H1 (cell line): ENCODE data around the gene TECPR2. TPM values are rescaled to one million over a fixed set of nuclear protein-coding genes. Genes with fewer than 3 reads are reported as not detected.

ENCODE experiments used
- CTCF ChIA-PET: fragments of 300-600 bp; sonication (Branson Sonifier 250); formaldehyde crosslinking; loops from one replicate; lab custom pipeline; 2021; ENCODE audit not compliant: partially characterized antibody; lab: Charles Lee
- POLR2A ChIA-PET: fragments of 300-600 bp; sonication (Branson Sonifier 250); formaldehyde crosslinking; loops from one replicate; lab custom pipeline; 2021; ENCODE audit warnings: inconsistent platforms; ENCODE audit not compliant: partially characterized antibody; lab: Charles Lee
- DNase-seq, 2 experiments: peaks; one replicate each; pipeline versions ENCODE4 v3.0.0 to v3.0.0-alpha.2; 2010 to 2022; ENCODE audit warnings: low spot score in 2 of 2, low read depth in 1 of 2, mixed read lengths in 1 of 2
- FAIRE-seq: peaks from 2 replicates; lab custom pipeline; 2011; peaks lifted over from hg19 to GRCh38; lab: Jason Lieb, UNC
- H2AFZ ChIP-seq: 2 replicates; pipeline ENCODE4 v1.8.1; 2012; ENCODE audit warnings: low read length, inconsistent platforms
- H2AK5ac ChIP-seq: 2 replicates; pipeline ENCODE4 v1.6.1; 2013; ENCODE audit warnings: low read depth, low read length
- H2BK120ac ChIP-seq: replicated peaks from 2 replicates; pipeline ENCODE3; 2013; ENCODE audit warnings: low read depth, low read length, inconsistent platforms
- H2BK12ac ChIP-seq: 2 replicates; pipeline ENCODE4 v1.6.1; 2013; ENCODE audit warnings: low read depth, low read length
- H2BK15ac ChIP-seq: 2 replicates; pipeline ENCODE4 v1.6.1; 2013; ENCODE audit warnings: low read length
- H2BK20ac ChIP-seq: 2 replicates; pipeline ENCODE4 v1.6.1; 2013; ENCODE audit warnings: low read length
- H2BK5ac ChIP-seq: 2 replicates; pipeline ENCODE4 v1.6.1; 2013; ENCODE audit warnings: low read depth, low read length
- H3K14ac ChIP-seq: 2 replicates; pipeline ENCODE4 v1.6.1; 2013; ENCODE audit warnings: inconsistent platforms; ENCODE audit not compliant: insufficient read length
- H3K18ac ChIP-seq: 2 replicates; pipeline ENCODE4 v1.6.1; 2013; ENCODE audit warnings: low read length; ENCODE audit errors: extremely low read depth
- H3K23ac ChIP-seq: 2 replicates; pipeline ENCODE4 v1.6.1; 2013; ENCODE audit warnings: inconsistent platforms; ENCODE audit not compliant: insufficient read length
- H3K23me2 ChIP-seq: 2 replicates; pipeline ENCODE4 v1.6.1; 2013; ENCODE audit warnings: low read depth, low read length
- H3K27ac ChIP-seq: 2 replicates; pipeline ENCODE4 v1.6.1; 2011; ENCODE audit warnings: low read depth, low read length, inconsistent platforms
- H3K27me3 ChIP-seq, 4 experiments: replicated peaks in 1 of 4; 1 replicate in 1 of 4; 2 replicates in 3 of 4; pipeline versions ENCODE4 v1.6.1 to v1.8.1; 2011 to 2013; ENCODE audit warnings: low read length in 3 of 4, mild to moderate bottlenecking in 3 of 4, inconsistent platforms in 2 of 4, mixed read lengths in 2 of 4, moderate library complexity in 1 of 4; ENCODE audit not compliant: control insufficient read depth in 3 of 4, insufficient read depth in 3 of 4; ENCODE audit errors: extremely low read depth in 1 of 4
- H3K36me3 ChIP-seq, 4 experiments: 2 replicates each; pipeline versions ENCODE4 v1.6.1 to v1.8.1; 2011 to 2013; ENCODE audit warnings: mild to moderate bottlenecking in 4 of 4, low read length in 3 of 4, moderate library complexity in 2 of 4, control low read depth in 1 of 4, inconsistent platforms in 1 of 4; ENCODE audit not compliant: insufficient read depth in 4 of 4, control insufficient read depth in 2 of 4
- H3K4ac ChIP-seq: replicated peaks from 2 replicates; pipeline ENCODE3; 2013; ENCODE audit warnings: low read length, low read depth, mixed read lengths, inconsistent platforms; ENCODE audit not compliant: insufficient read length
- H3K4me1 ChIP-seq, 4 experiments: replicated peaks in 1 of 4; 1 replicate in 1 of 4; 2 replicates in 3 of 4; pipeline versions ENCODE4 v1.6.1 to v1.8.1; 2011 to 2013; ENCODE audit warnings: low read length in 3 of 4, inconsistent platforms in 2 of 4, mixed read lengths in 1 of 4; ENCODE audit not compliant: insufficient read depth in 4 of 4, control insufficient read depth in 3 of 4
- H3K4me2 ChIP-seq, 2 experiments: 2 replicates each; pipeline versions ENCODE4 v1.6.1 to v1.8.1; 2011 to 2013; ENCODE audit warnings: low read depth in 2 of 2, low read length in 2 of 2, control low read depth in 1 of 2, inconsistent platforms in 1 of 2, mild to moderate bottlenecking in 1 of 2; ENCODE audit not compliant: insufficient read depth in 1 of 2
- H3K4me3 ChIP-seq, 4 experiments: fragments of 200-600, 300-600 bp in 1 of 4; sonication (generic), shearing (Covaris generic), sonication (Bioruptor Twin) in 1 of 4; 2 replicates each; pipeline versions ENCODE4 v1.5.1 to v1.8.1; 2011 to 2016; ENCODE audit warnings: low read length in 4 of 4, low read depth in 3 of 4, control low read depth in 2 of 4, inconsistent platforms in 2 of 4, mild to moderate bottlenecking in 2 of 4, mixed read lengths in 1 of 4, moderate library complexity in 1 of 4; ENCODE audit not compliant: insufficient read depth in 2 of 4; ENCODE audit errors: extremely low read depth in 1 of 4
- H3K56ac ChIP-seq: replicated peaks from 2 replicates; pipeline ENCODE3; 2013; ENCODE audit warnings: low read depth, mild to moderate bottlenecking, mixed read lengths, low read length, inconsistent platforms; ENCODE audit not compliant: insufficient read length
- H3K79me1 ChIP-seq: 2 replicates; pipeline ENCODE4 v1.6.1; 2013; ENCODE audit warnings: low read depth, low read length, control low read depth
- H3K79me2 ChIP-seq, 2 experiments: 2 replicates each; pipeline versions ENCODE4 v1.6.1 to v1.8.1; 2012 to 2013; ENCODE audit warnings: low read length in 2 of 2, mild to moderate bottlenecking in 2 of 2, inconsistent platforms in 1 of 2; ENCODE audit not compliant: insufficient read depth in 2 of 2, control insufficient read depth in 1 of 2
- H3K9ac ChIP-seq, 4 experiments: replicated peaks in 1 of 4; 1 replicate in 1 of 4; 2 replicates in 3 of 4; pipeline versions ENCODE4 v1.6.1 to v1.8.1; 2011 to 2013; ENCODE audit warnings: low read depth in 3 of 4, low read length in 3 of 4, control low read depth in 2 of 4, mild to moderate bottlenecking in 2 of 4, moderate library complexity in 2 of 4, inconsistent platforms in 1 of 4; ENCODE audit errors: extremely low read depth in 1 of 4
- H3K9me3 ChIP-seq, 2 experiments: 2 replicates each; pipeline versions ENCODE4 v1.6.1 to v1.8.1; 2012 to 2013; ENCODE audit warnings: mild to moderate bottlenecking in 2 of 2, moderate library complexity in 2 of 2, control low read depth in 1 of 2, inconsistent platforms in 1 of 2, low read depth in 1 of 2, low read length in 1 of 2, mixed read lengths in 1 of 2; ENCODE audit not compliant: insufficient read depth in 2 of 2
- H4K20me1 ChIP-seq, 2 experiments: replicated peaks in 1 of 2; 2 replicates each; pipeline versions ENCODE3 to v1.8.1; 2011 to 2013; ENCODE audit warnings: inconsistent platforms in 2 of 2, low read length in 2 of 2, mild to moderate bottlenecking in 1 of 2; ENCODE audit not compliant: insufficient read depth in 2 of 2, control insufficient read depth in 1 of 2
- H4K5ac ChIP-seq: 2 replicates; pipeline ENCODE4 v1.6.1; 2013; ENCODE audit warnings: low read length, low read depth, mixed read lengths, inconsistent platforms; ENCODE audit not compliant: insufficient read length
- H4K8ac ChIP-seq: 2 replicates; pipeline ENCODE4 v1.8.0; 2013; ENCODE audit warnings: mild to moderate bottlenecking, moderate library complexity, low read length, inconsistent platforms; ENCODE audit not compliant: insufficient read depth; ENCODE audit errors: extremely low read depth
- H4K91ac ChIP-seq: replicated peaks from 2 replicates; pipeline ENCODE3; 2013; ENCODE audit warnings: low read length, mixed read lengths, inconsistent platforms; ENCODE audit not compliant: insufficient read length
- CTBP2 ChIP-seq: IDR thresholded peaks from 2 replicates; pipeline ENCODE4 v1.7.0; 2011; ENCODE audit warnings: borderline replicate concordance, mild to moderate bottlenecking, moderate library complexity, mixed read lengths, low read length; ENCODE audit not compliant: insufficient read depth, insufficient read length
- EGR1 ChIP-seq: IDR thresholded peaks from 2 replicates; pipeline ENCODE4 v1.6.1; 2011; ENCODE audit warnings: low read depth, low read length, borderline replicate concordance
- GABPA ChIP-seq: IDR thresholded peaks from 2 replicates; pipeline ENCODE4 v1.6.1; 2011; ENCODE audit warnings: mild to moderate bottlenecking, low read length, moderate library complexity, borderline replicate concordance; ENCODE audit not compliant: insufficient read depth
- WGBS, 2 experiments: shearing (Covaris generic) in 1 of 2; methylation state at CpG; one replicate each; pipeline versions ENCODE4 v1.1.6 to v1.1.7; 2013 to 2015; ENCODE audit warnings: low lambda C conversion rate in 2 of 2, mixed read lengths in 2 of 2, inconsistent platforms in 1 of 2, low coverage in 1 of 2, missing lambda C conversion rate in 1 of 2; ENCODE audit not compliant: insufficient replicate concordance in 2 of 2, insufficient coverage in 1 of 2, insufficient read length in 1 of 2; ENCODE audit errors: extremely low coverage in 1 of 2, missing lambda C conversion rate in 1 of 2; 5-methylcytosine and 5-hydroxymethylcytosine counted together
- polyA plus RNA-seq, 7 experiments: library from polyadenylated mRNA; depleted of rRNA in 3 of 7; stranded (reverse) in 5 of 7; unstranded in 2 of 7; fragments of >200 nt in 5 of 7; fragments of 200-250 nt in 2 of 7; gene quantifications; 1 replicate in 5 of 7; 2 replicates in 1 of 7; 4 replicates in 1 of 7; pipeline versions ENCODE4 v1.2.1 to v1.2.3, GENCODE V29; 2011 to 2013; ENCODE audit warnings: missing spikeins in 2 of 7, mixed read lengths in 2 of 7
- total RNA-seq: library from RNA; stranded (reverse); fragmentation: NEBNext Ultra II Directional; extraction: Animal tissue kit (Norgen Biotek cat#: 25700); gene quantifications from 2 replicates; pipeline ENCODE4 v1.2.1, GENCODE V29; 2021

The TECPR2 gene
- total and polyA plus RNA-seq, 2 of the 8 experiments (the other 6 are each of a cell fraction or from before 2014, with no cell fraction given), result 6.8 to 19.4 TPM

GRCh38 chr14:102330806-102331205, 31.9 kb upstream of the TECPR2 start:
- Histone ChIP-seq H3K4ac (no peak overlapping the region), H3K23me2 (no peaks in the 10 kb centered on the region), H2BK20ac (no peak overlapping the region), H3K23ac (no peak overlapping the region), H3K14ac (no peak overlapping the region), H3K4me1 (no peaks in the 10 kb centered on the region), H2BK5ac (no peak overlapping the region), H3K79me2 (no peaks in the 10 kb centered on the region), H3K9me3 (no peaks in the 10 kb centered on the region), H3K36me3 (peaks cover 2 to 16% (median 3%) of the 10 kb centered on the region in 4 experiments; a peak in 5 of 8 replicates), H3K4me2 (no peak overlapping the region), H3K27ac (no peak overlapping the region), H4K91ac (no peak overlapping the region), H4K8ac (no peak overlapping the region), H2AFZ (no peak overlapping the region), H2AK5ac (no peak overlapping the region), H3K18ac (no peak overlapping the region), H3K4me3 (no peak overlapping the region), H4K5ac (no peak overlapping the region), H2BK15ac (no peak overlapping the region), H3K79me1 (no peaks in the 10 kb centered on the region), H3K9ac (no peak overlapping the region), H2BK120ac (no peak overlapping the region), H3K27me3 (no peaks in the 10 kb centered on the region), H2BK12ac (no peak overlapping the region), H3K56ac (no peak overlapping the region), H4K20me1 (peaks cover 1 to 2% of the 10 kb centered on the region in 2 experiments)
- 89% methylated on average over 8 of the region's 8 CpGs; no CpG with 5 or more reads in 1 of the 2 experiments for WGBS, 2 experiments
- FAIRE-seq (no peak), DNase-seq (no peak)
- ChIA-PET CTCF (interaction anchor here (4.2 kb wide), 1 partner anchor 9 kb away, joined by 22 read pairs; no protein-coding TSS in a partner anchor), POLR2A (no interaction called here)
- TF ChIP-seq EGR1 (no peak), CTBP2 (no peak), GABPA (no peak)
